HG03108 (cell line): Measurements from ENCODE around the gene GALT.

Experiments
- ATAC-seq: cut with Tn5 transposase; IDR thresholded peaks from one replicate; pipeline ENCODE4 v1.9.1; 2021; ENCODE audit warnings: moderate library complexity; ENCODE audit not compliant: unreplicated experiment

The GALT gene

GRCh38 chr9:34646211-34647083 is at the start of gene GALT:
Gene GALT (plus strand): TSS chr9:34646675. CDS start chr9:34646705, 30 bp downstream.
- peak; percentile 81 for ATAC-seq

- no peak for ATAC-seq
These were observed 46.9 kb upstream of the GALT start for GRCh38 chr9:34599546-34599945.

- ATAC-seq: no peak
These were observed 45.6 kb upstream of the GALT start for GRCh38 chr9:34600908-34601307.

GRCh38 chr9:34601937-34602573 is 44.4 kb upstream of the GALT start:
- ATAC-seq: no peak

GRCh38 chr9:34603610-34604231 is 42.8 kb upstream of the GALT start:
- ATAC-seq: peak; percentile 76

- no peak for ATAC-seq
These were observed 40.3 kb upstream of the GALT start for GRCh38 chr9:34606190-34606589.

- ATAC-seq: no peak
These were observed 39.6 kb upstream of the GALT start for GRCh38 chr9:34606905-34607304.

- ATAC-seq: no peak
These were observed 39.1 kb upstream of the GALT start for GRCh38 chr9:34607331-34607730.

- no peak for ATAC-seq
These were observed 35.9 kb upstream of the GALT start for GRCh38 chr9:34610434-34611206.

GRCh38 chr9:34611251-34611810 is 35.1 kb upstream of the GALT start:
- no peak for ATAC-seq

- peak; percentile 81 for ATAC-seq
These were observed 34.4 kb upstream of the GALT start, which contains the start of gene RPP25L for GRCh38 chr9:34611811-34612787. Gene RPP25L (minus strand): TSS chr9:34612097. CDS start chr9:34611296, 801 bp downstream.

GRCh38 chr9:34612788-34613390 is 33.6 kb upstream of the GALT start:
- ATAC-seq: no peak

- ATAC-seq: no peak
These were observed 31.3 kb upstream of the GALT start for GRCh38 chr9:34615132-34615531.

- peak; percentile 99 for ATAC-seq
These were observed 26.1 kb upstream of the GALT start, which contains the start of gene DCTN3 for GRCh38 chr9:34620061-34620994. Gene DCTN3 (minus strand): TSS chr9:34620495. CDS start chr9:34620464, 31 bp downstream.

- ATAC-seq: no peak
These were observed 22.9 kb upstream of the GALT start for GRCh38 chr9:34623374-34624235.

GRCh38 chr9:34624475-34625185 is 21.8 kb upstream of the GALT start:
- no peak for ATAC-seq
